Measurements from ENCODE around the gene FANCG. TPM values are rescaled to one million over a fixed set of nuclear protein-coding genes. Genes with fewer than 3 reads are reported as not detected.

Gene FANCG
- total RNA-seq, 1 experiment from 2014 or later, result 20.2 TPM

GRCh38 chr9:35071814-35072460 lies 7.8 kb downstream of the FANCG start:
- no peak for TF ChIP-seq CTCF (IDR thresholded peaks at IDR 0.05; ENCODE audit: unreplicated experiment)
- Mint-ChIP-seq H3K27me3 (ENCODE audit: insufficient read depth, unreplicated experiment) (no peaks in the 10 kb centered on the region), H3K27ac (ENCODE audit: low read depth, unreplicated experiment) (peak overlapping the region; percentile 92), H3K4me3 (ENCODE audit: unreplicated experiment) (peak overlapping the region; percentile 92), H3K9me3 (ENCODE audit: unreplicated experiment) (no peaks in the 10 kb centered on the region), H3K36me3 (ENCODE audit: insufficient read depth, unreplicated experiment) (peaks cover 44% of the 10 kb centered on the region), H3K4me1 (ENCODE audit: insufficient read depth, unreplicated experiment) (peaks cover 22% of the 10 kb centered on the region)
- intact Hi-C loops (cut with micrococcal nuclease), result loop anchor here (2.0 kb wide), 1 partner anchor 25 kb away; the partner anchor contains the start of gene PIGO
- BruUV-seq (replicated peaks), result no TSS peak
- ChIA-PET POLR2A (interaction anchor here (0.6 to 5.2 kb wide), 27 partner anchors 9 to 1245 kb away, joined by 3 to 63 read pairs (median 4); partner anchors contain the start of genes ATOSB, DNAJB5, FANCG and PIGO), CTCF (interaction anchor here (0.6 to 1.9 kb wide), 6 partner anchors 9 to 326 kb away, joined by 3 to 9 read pairs (median 4); partner anchors contain the start of gene PIGO)
- DNase-seq (ENCODE audit: unreplicated experiment), result peak; percentile 84

GRCh38 chr9:35070823-35071813 lies 8.6 kb downstream of the FANCG start:
- H3K4me1 Mint-ChIP-seq (ENCODE audit: insufficient read depth, unreplicated experiment), result peaks cover 22% of the 10 kb centered on the region
- DNase-seq (ENCODE audit: unreplicated experiment), result peak; percentile 24
- no peaks in the 10 kb centered on the region for H3K9me3 Mint-ChIP-seq (ENCODE audit: unreplicated experiment)
- H3K27me3 Mint-ChIP-seq (ENCODE audit: insufficient read depth, unreplicated experiment), result no peaks in the 10 kb centered on the region
- peaks cover 52% of the 10 kb centered on the region for H3K36me3 Mint-ChIP-seq (ENCODE audit: insufficient read depth, unreplicated experiment)
- ChIA-PET POLR2A (interaction anchor here (0.5 to 5.2 kb wide), 24 partner anchors 9 to 1246 kb away, joined by 3 to 63 read pairs (median 4); partner anchors contain the start of genes ATOSB, FANCG, PIGO and STOML2), CTCF (interaction anchor here (0.6 to 1.5 kb wide), 6 partner anchors 10 to 899 kb away, joined by 3 to 9 read pairs (median 4); no protein-coding TSS in a partner anchor)
- TF ChIP-seq CTCF (IDR thresholded peaks at IDR 0.05; ENCODE audit: unreplicated experiment), result no peak
- intact Hi-C loops (cut with micrococcal nuclease), result no loop called here
- BruUV-seq (replicated peaks), result TSS peak; percentile 41
- H3K4me3 Mint-ChIP-seq (ENCODE audit: unreplicated experiment), result peak overlapping the region; percentile 92
- peak overlapping the region; percentile 92 for H3K27ac Mint-ChIP-seq (ENCODE audit: low read depth, unreplicated experiment)

- Mint-ChIP-seq H3K4me1 (ENCODE audit: insufficient read depth, unreplicated experiment) (peaks cover 22% of the 10 kb centered on the region), H3K9me3 (ENCODE audit: unreplicated experiment) (no peaks in the 10 kb centered on the region), H3K27me3 (ENCODE audit: insufficient read depth, unreplicated experiment) (no peaks in the 10 kb centered on the region), H3K4me3 (ENCODE audit: unreplicated experiment) (no peak overlapping the region), H3K36me3 (ENCODE audit: insufficient read depth, unreplicated experiment) (peaks cover 67% of the 10 kb centered on the region), H3K27ac (ENCODE audit: low read depth, unreplicated experiment) (no peak overlapping the region)
- intact Hi-C loops (cut with micrococcal nuclease), result no loop called here
- POLR2A ChIA-PET, result interaction anchor here (1.1 to 5.2 kb wide), 2 partner anchors 12 to 20 kb away, joined by 6 to 63 read pairs; partner anchors contain the start of gene FANCG
- CTCF ChIA-PET, result interaction anchor here (0.6 to 1.6 kb wide), 4 partner anchors 17 to 169 kb away, joined by 4 to 6 read pairs (median 4); no protein-coding TSS in a partner anchor
- TF ChIP-seq CTCF (IDR thresholded peaks at IDR 0.05; ENCODE audit: unreplicated experiment), result no peak
- no peak for DNase-seq (ENCODE audit: unreplicated experiment)
- no TSS peak for BruUV-seq (replicated peaks)
Observed at GRCh38 chr9:35069020-35069419, 10.7 kb downstream of the FANCG start.

All from MCF 10A (cell line).